Stimulated activated CD8-positive, alpha-beta memory T cell treated with anti-CD3 and anti-CD28 coated beads, Interleukin-15, amount 100 ng/mL, for 1 hour (primary cell): ENCODE measurements around the gene SOBP.
"Not testable (repeated sequence)": the region's sequence is repeated elsewhere in the genome, so short reads cannot be mapped to it uniquely, and the experiment has no call there.

ENCODE experiments used
- DNase-seq: peaks from one replicate; pipeline ENCODE4 v3.0.0-alpha.2; 2020; ENCODE audit warnings: low read depth

The SOBP gene

GRCh38 chr6:107550906-107551305, 61.0 kb downstream of the SOBP start:
- no peak for DNase-seq

- not testable (repeated sequence) for DNase-seq
These were observed 63.2 kb downstream of the SOBP start for GRCh38 chr6:107553121-107553520.

- DNase-seq = no peak
These were observed 64.4 kb downstream of the SOBP start for GRCh38 chr6:107554326-107554725.

- no peak for DNase-seq
These were observed 65.0 kb downstream of the SOBP start for GRCh38 chr6:107554918-107555317.

- DNase-seq = no peak
These were observed 65.5 kb downstream of the SOBP start for GRCh38 chr6:107555449-107555848.

GRCh38 chr6:107556082-107556481, 66.2 kb downstream of the SOBP start:
- DNase-seq = no peak

GRCh38 chr6:107557698-107558097, 67.8 kb downstream of the SOBP start:
- no peak for DNase-seq

- DNase-seq = no peak
These were observed 70.7 kb downstream of the SOBP start for GRCh38 chr6:107560657-107561056.

GRCh38 chr6:107561306-107561705, 71.4 kb downstream of the SOBP start:
- no peak for DNase-seq

- DNase-seq = no peak
These were observed 74.0 kb downstream of the SOBP start for GRCh38 chr6:107563694-107564588.

GRCh38 chr6:107564589-107564951, 74.7 kb downstream of the SOBP start:
- DNase-seq = no peak

GRCh38 chr6:107565165-107565723, 75.3 kb downstream of the SOBP start:
- DNase-seq = no peak

- no peak for DNase-seq
These were observed 77.7 kb downstream of the SOBP start for GRCh38 chr6:107567643-107568042.

GRCh38 chr6:107569473-107569872, 79.6 kb downstream of the SOBP start:
- no peak for DNase-seq

GRCh38 chr6:107571354-107571753, 81.4 kb downstream of the SOBP start:
- DNase-seq = no peak

- no peak for DNase-seq
These were observed 83.0 kb downstream of the SOBP start for GRCh38 chr6:107572886-107573285.

GRCh38 chr6:107574856-107575255, 84.9 kb downstream of the SOBP start:
- no peak for DNase-seq

GRCh38 chr6:107576852-107577251, 86.9 kb downstream of the SOBP start:
- DNase-seq = no peak

GRCh38 chr6:107578642-107579341, 88.9 kb downstream of the SOBP start:
- no peak for DNase-seq

- no peak for DNase-seq
These were observed 89.6 kb downstream of the SOBP start for GRCh38 chr6:107579456-107580056.

- DNase-seq = no peak
These were observed 92.2 kb downstream of the SOBP start for GRCh38 chr6:107582086-107582485.

- no peak for DNase-seq
These were observed 94.8 kb downstream of the SOBP start for GRCh38 chr6:107584726-107585125.
